A549 treated with AZD9567 at 1 μM for 4 hours (cell line): ENCODE data around the gene CXCR5. TPM values are rescaled to one million over a fixed set of nuclear protein-coding genes. Genes with fewer than 3 reads are reported as not detected.

Source experiments
- total RNA-seq: library from RNA; stranded (reverse); fragments of 200-300 nt; extraction: Qiagen RNA extraction; gene quantifications from 5 replicates; pipeline ENCODE4 v1.2.3, GENCODE V29; 2022; ENCODE audit not compliant: insufficient read depth

CXCR5 gene, protein sequence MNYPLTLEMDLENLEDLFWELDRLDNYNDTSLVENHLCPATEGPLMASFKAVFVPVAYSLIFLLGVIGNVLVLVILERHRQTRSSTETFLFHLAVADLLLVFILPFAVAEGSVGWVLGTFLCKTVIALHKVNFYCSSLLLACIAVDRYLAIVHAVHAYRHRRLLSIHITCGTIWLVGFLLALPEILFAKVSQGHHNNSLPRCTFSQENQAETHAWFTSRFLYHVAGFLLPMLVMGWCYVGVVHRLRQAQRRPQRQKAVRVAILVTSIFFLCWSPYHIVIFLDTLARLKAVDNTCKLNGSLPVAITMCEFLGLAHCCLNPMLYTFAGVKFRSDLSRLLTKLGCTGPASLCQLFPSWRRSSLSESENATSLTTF
- total RNA-seq: 0.13 to 0.38 TPM (median 0.23 TPM) in 4 of 5 replicates, not detected in the other

DNA sequence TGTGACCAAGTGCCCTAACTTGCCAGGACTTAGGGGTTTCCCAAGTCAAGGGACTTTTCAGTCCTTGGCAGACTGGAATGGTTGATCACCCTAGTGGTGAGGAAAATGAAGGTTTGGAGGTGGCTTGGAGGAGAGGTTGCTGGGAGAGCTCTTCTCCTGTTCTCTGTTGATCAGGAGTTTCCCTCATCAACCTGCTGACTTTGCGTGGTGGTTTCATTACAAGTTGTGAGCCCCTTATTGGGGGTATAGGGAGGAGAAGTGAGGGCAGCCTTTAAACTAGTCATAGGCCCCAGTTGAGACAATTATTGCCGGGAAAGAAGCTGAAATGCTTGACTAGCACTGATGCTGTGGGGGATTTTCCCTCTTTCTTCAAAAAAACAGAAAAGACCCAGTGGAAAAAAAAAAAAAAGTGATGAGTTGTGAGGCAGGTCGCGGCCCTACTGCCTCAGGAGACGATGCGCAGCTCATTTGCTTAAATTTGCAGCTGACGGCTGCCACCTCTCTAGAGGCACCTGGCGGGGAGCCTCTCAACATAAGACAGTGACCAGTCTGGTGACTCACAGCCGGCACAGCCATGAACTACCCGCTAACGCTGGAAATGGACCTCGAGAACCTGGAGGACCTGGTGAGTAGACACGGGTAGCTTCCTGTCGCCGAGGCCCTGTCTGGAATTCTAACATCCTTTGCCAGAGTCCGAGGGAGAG is at the start of gene CXCR5:
Gene CXCR5 (plus strand): TSS at position 525 of the 704 bp plus-strand sequence. CDS start 50 bp downstream, at position 575.

Other genes starting within 250 kb of the CXCR5 start
- not detected in 5 replicates for gene TREH, start 204.2 kb upstream of the CXCR5 start, total RNA-seq
- gene DDX6, start 92.7 kb upstream of the CXCR5 start, total RNA-seq: 20.8 to 44.9 TPM (median 21.4 TPM) in 5 replicates
- 145 to 208 TPM (median 198 TPM) in 5 replicates for gene BCL9L, start 42.0 kb downstream of the CXCR5 start, total RNA-seq
- 0.88 to 1.1 TPM (median 1.1 TPM) in 4 of 5 replicates, not detected in the other for gene UPK2, start 72.4 kb downstream of the CXCR5 start, total RNA-seq
- not detected in 5 replicates for gene FOXR1, start 87.9 kb downstream of the CXCR5 start, total RNA-seq
- 6.9 to 17.3 TPM (median 11.7 TPM) in 5 replicates for gene CENATAC, start 114.2 kb downstream of the CXCR5 start, total RNA-seq
- 736 to 844 TPM (median 814 TPM) in 5 replicates for gene RPS25, start 134.5 kb downstream of the CXCR5 start, total RNA-seq
- gene TRAPPC4, start 134.9 kb downstream of the CXCR5 start, total RNA-seq: 40.5 to 69.1 TPM (median 67.9 TPM) in 5 replicates
- 11.4 to 15.4 TPM (median 11.6 TPM) in 5 replicates for gene SLC37A4, start 147.0 kb downstream of the CXCR5 start, total RNA-seq
- gene HYOU1, start 173.3 kb downstream of the CXCR5 start, total RNA-seq: 32.2 to 51.1 TPM (median 49.6 TPM) in 5 replicates
- gene VPS11, start 183.9 kb downstream of the CXCR5 start, total RNA-seq: 10.3 to 12.9 TPM (median 11.5 TPM) in 5 replicates
- gene HMBS, start 201.0 kb downstream of the CXCR5 start, total RNA-seq: 47.1 to 88.1 TPM (median 50.1 TPM) in 5 replicates
- 37.0 to 59.2 TPM (median 41.2 TPM) in 5 replicates for gene DPAGT1, start 218.0 kb downstream of the CXCR5 start, total RNA-seq
- gene C2CD2L, start 223.5 kb downstream of the CXCR5 start, total RNA-seq: 6.0 to 9.1 TPM (median 7.1 TPM) in 5 replicates
- gene HINFP, start 237.7 kb downstream of the CXCR5 start, total RNA-seq: 8.9 to 11.4 TPM (median 10.7 TPM) in 5 replicates